Keratinocyte (primary cell): ENCODE measurements around the gene MLPH. TPM values are rescaled to one million over a fixed set of nuclear protein-coding genes. Genes with fewer than 3 reads are reported as not detected.

Source experiments
- DNase-seq: peaks from one replicate; pipeline ENCODE4 v3.0.0-alpha.2; 2011; ENCODE audit warnings: low read depth, missing footprints, low spot score
- FAIRE-seq: peaks from 2 replicates; lab custom pipeline; 2011; peaks lifted over from hg19 to GRCh38; lab: Jason Lieb, UNC
- H2AFZ ChIP-seq: 2 replicates; pipeline ENCODE4 v1.6.0; 2012; ENCODE audit warnings: low read length, control low read depth, inconsistent platforms; ENCODE audit not compliant: control insufficient read depth
- H3K27ac ChIP-seq: 2 replicates; pipeline ENCODE4 v1.5.1; 2011; ENCODE audit warnings: low read length; ENCODE audit not compliant: control insufficient read depth, insufficient read depth
- H3K27me3 ChIP-seq: 3 replicates; pipeline ENCODE4 v1.6.0; 2011; ENCODE audit warnings: low read length; ENCODE audit not compliant: control insufficient read depth, insufficient read depth; ENCODE audit errors: extremely low read depth
- H3K36me3 ChIP-seq, 2 experiments: 2 replicates in 1 of 2; 3 replicates in 1 of 2; pipeline ENCODE4 v1.5.1; 2011; ENCODE audit warnings: low read length in 2 of 2, mild to moderate bottlenecking in 1 of 2; ENCODE audit not compliant: control insufficient read depth in 2 of 2, insufficient read depth in 2 of 2; ENCODE audit errors: extremely low read depth in 1 of 2
- H3K4me1 ChIP-seq: 3 replicates; pipeline ENCODE4 v1.5.1; 2011; ENCODE audit warnings: low read length; ENCODE audit not compliant: control insufficient read depth, insufficient read depth; ENCODE audit errors: extremely low read depth
- H3K4me2 ChIP-seq: 3 replicates; pipeline ENCODE4 v1.6.0; 2011; ENCODE audit warnings: low read depth, low read length; ENCODE audit not compliant: control insufficient read depth, insufficient read depth; ENCODE audit errors: extremely low read depth
- H3K4me3 ChIP-seq, 3 experiments: fragments of 200-600 bp in 1 of 3; sonication (generic) in 1 of 3; 2 replicates in 2 of 3; 3 replicates in 1 of 3; pipeline ENCODE4 v1.5.1; 2011 to 2016; ENCODE audit warnings: low read length in 3 of 3, mild to moderate bottlenecking in 3 of 3, control low read depth in 2 of 3, inconsistent platforms in 1 of 3, low read depth in 1 of 3, mixed read lengths in 1 of 3, mixed run types in 1 of 3, moderate library complexity in 1 of 3; ENCODE audit not compliant: control insufficient read depth in 2 of 3, insufficient read depth in 2 of 3; ENCODE audit errors: extremely low read depth in 1 of 3
- H3K79me2 ChIP-seq: 2 replicates; pipeline ENCODE4 v1.6.0; 2012; ENCODE audit warnings: low read length; ENCODE audit not compliant: control insufficient read depth, insufficient read depth
- H3K9ac ChIP-seq: 3 replicates; pipeline ENCODE4 v1.6.0; 2011; ENCODE audit warnings: low read length; ENCODE audit not compliant: control insufficient read depth, insufficient read depth; ENCODE audit errors: extremely low read depth
- H3K9me1 ChIP-seq: 3 replicates; pipeline ENCODE4 v1.6.0; 2011; ENCODE audit warnings: low read length; ENCODE audit not compliant: control insufficient read depth, insufficient read depth; ENCODE audit errors: extremely low read depth
- H3K9me3 ChIP-seq: 2 replicates; pipeline ENCODE4 v1.5.1; 2012; ENCODE audit warnings: low read depth, low read length; ENCODE audit not compliant: control insufficient read depth
- H4K20me1 ChIP-seq: 3 replicates; pipeline ENCODE4 v1.6.0; 2011; ENCODE audit warnings: low read length; ENCODE audit not compliant: control insufficient read depth, insufficient read depth; ENCODE audit errors: extremely low read depth
- EZH2 ChIP-seq: IDR thresholded peaks from one replicate; pipeline ENCODE4 v1.6.1; 2012; ENCODE audit warnings: inconsistent platforms, mild to moderate bottlenecking, low read length, moderate library complexity
- dilution Hi-C: fragments of 300-500 bp; cut with MboI; formaldehyde crosslinking; loops from one replicate; pipeline ENCODE4 v1.7.0; 2020; ENCODE audit warnings: low sequenced_read_pairs; ENCODE audit not compliant: extremely low pct_ligation_motif_present
- polyA plus RNA-seq, 5 experiments: library from polyadenylated mRNA; depleted of rRNA in 3 of 5; stranded (reverse) in 3 of 5; stranded (forward) in 1 of 5; unstranded in 1 of 5; fragments of >200 nt; gene quantifications; 1 replicate in 1 of 5; 2 replicates in 3 of 5; 3 replicates in 1 of 5; pipeline versions ENCODE4 v1.2.1 to v1.2.3, GENCODE V29; 2011 to 2012; ENCODE audit warnings: missing spikeins in 2 of 5, low read depth in 1 of 5, low replicate concordance in 1 of 5
- TF ChIP-seq, protein P1 (sequence below), 3 experiments: IDR thresholded peaks in 1 of 3; conservative IDR thresholded peaks in 1 of 3; optimal IDR thresholded peaks in 1 of 3; 2 replicates in 2 of 3; 3 replicates in 1 of 3; pipeline versions ENCODE3 to v1.5.1; 2011; ENCODE audit warnings: low read length in 3 of 3, mild to moderate bottlenecking in 3 of 3, moderate library complexity in 2 of 3, control low read depth in 1 of 3, inconsistent platforms in 1 of 3; ENCODE audit not compliant: insufficient read depth in 2 of 3; ENCODE audit errors: extremely low read depth in 1 of 3

The MLPH gene
- polyA plus RNA-seq, 1 donor (not counting 4 experiments of a cell fraction or from before 2014, with no cell fraction given), result 0.67 TPM

- H3K36me3 ChIP-seq, result no peaks in the 10 kb centered on the region
These were observed 30.9 kb downstream of the MLPH start for GRCh38 chr2:237517990-237518389.

GRCh38 chr2:237519506-237520245 lies 32.6 kb downstream of the MLPH start:
- H3K4me2 ChIP-seq, result no peak overlapping the region
- H3K27ac ChIP-seq, result no peak overlapping the region
- no peaks in the 10 kb centered on the region for H3K9me3 ChIP-seq
- H3K4me3 ChIP-seq, result no peak overlapping the region
- no peak for TF ChIP-seq EZH2
- TF ChIP-seq, protein P1, sequence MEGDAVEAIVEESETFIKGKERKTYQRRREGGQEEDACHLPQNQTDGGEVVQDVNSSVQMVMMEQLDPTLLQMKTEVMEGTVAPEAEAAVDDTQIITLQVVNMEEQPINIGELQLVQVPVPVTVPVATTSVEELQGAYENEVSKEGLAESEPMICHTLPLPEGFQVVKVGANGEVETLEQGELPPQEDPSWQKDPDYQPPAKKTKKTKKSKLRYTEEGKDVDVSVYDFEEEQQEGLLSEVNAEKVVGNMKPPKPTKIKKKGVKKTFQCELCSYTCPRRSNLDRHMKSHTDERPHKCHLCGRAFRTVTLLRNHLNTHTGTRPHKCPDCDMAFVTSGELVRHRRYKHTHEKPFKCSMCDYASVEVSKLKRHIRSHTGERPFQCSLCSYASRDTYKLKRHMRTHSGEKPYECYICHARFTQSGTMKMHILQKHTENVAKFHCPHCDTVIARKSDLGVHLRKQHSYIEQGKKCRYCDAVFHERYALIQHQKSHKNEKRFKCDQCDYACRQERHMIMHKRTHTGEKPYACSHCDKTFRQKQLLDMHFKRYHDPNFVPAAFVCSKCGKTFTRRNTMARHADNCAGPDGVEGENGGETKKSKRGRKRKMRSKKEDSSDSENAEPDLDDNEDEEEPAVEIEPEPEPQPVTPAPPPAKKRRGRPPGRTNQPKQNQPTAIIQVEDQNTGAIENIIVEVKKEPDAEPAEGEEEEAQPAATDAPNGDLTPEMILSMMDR (optimal IDR thresholded peaks at IDR 0.05 in 1 of 3, IDR thresholded peaks at IDR 0.05 in 1 of 3, conservative IDR thresholded peaks at IDR 0.05 in 1 of 3; ENCODE audit: extremely low read depth in 1 of 3, insufficient read depth in 2 of 3, low read length in 3 of 3), result no peak
- H3K27me3 ChIP-seq, result no peaks in the 10 kb centered on the region
- no peaks in the 10 kb centered on the region for H3K36me3 ChIP-seq
- FAIRE-seq (no peak), DNase-seq (no peak)
- no peaks in the 10 kb centered on the region for H4K20me1 ChIP-seq
- dilution Hi-C loops, result no loop called here
- H3K4me1 ChIP-seq, result no peaks in the 10 kb centered on the region
- H3K9me1 ChIP-seq, result no peaks in the 10 kb centered on the region
- no peaks in the 10 kb centered on the region for H3K79me2 ChIP-seq
- no peak overlapping the region for H2AFZ ChIP-seq
- H3K9ac ChIP-seq, result no peak overlapping the region

More at GRCh38 chr2:237517990-237518389, 30.9 kb downstream of the MLPH start:
- no peaks in the 10 kb centered on the region for H3K4me1 ChIP-seq
- no peak overlapping the region for H2AFZ ChIP-seq
- H3K4me2 ChIP-seq, result no peak overlapping the region
- H3K27me3 ChIP-seq, result no peaks in the 10 kb centered on the region
- H3K4me3 ChIP-seq, result no peak overlapping the region
- H3K9ac ChIP-seq, result no peak overlapping the region
- no peak for FAIRE-seq
- TF ChIP-seq, protein P1 (optimal IDR thresholded peaks at IDR 0.05 in 1 of 3, IDR thresholded peaks at IDR 0.05 in 1 of 3, conservative IDR thresholded peaks at IDR 0.05 in 1 of 3; ENCODE audit: extremely low read depth in 1 of 3, insufficient read depth in 2 of 3, low read length in 3 of 3), result no peak
- TF ChIP-seq EZH2, result no peak
- no peaks in the 10 kb centered on the region for H4K20me1 ChIP-seq
- H3K79me2 ChIP-seq, result no peaks in the 10 kb centered on the region
- H3K9me1 ChIP-seq, result no peaks in the 10 kb centered on the region
- no peaks in the 10 kb centered on the region for H3K9me3 ChIP-seq
- H3K27ac ChIP-seq, result no peak overlapping the region
- no peak for DNase-seq
- dilution Hi-C loops, result no loop called here
